Smooth muscle cell (in vitro differentiated cells): ENCODE measurements around the gene NFIA. TPM values are rescaled to one million over a fixed set of nuclear protein-coding genes. Genes with fewer than 3 reads are reported as not detected.

Experiments
- DNase-seq: peaks from one replicate; lab custom pipeline; 2025; ENCODE audit not compliant: unreplicated experiment; lab: John Stamatoyannopoulos, UW
- H2AFZ ChIP-seq: fragments of 200-600 bp; sonication (generic); 2 replicates; pipeline ENCODE4 v1.6.0; 2016; ENCODE audit warnings: antibody characterized with exemption, low read depth, mild to moderate bottlenecking
- H3F3A ChIP-seq: fragments of 200-600 bp; sonication (generic); 2 replicates; pipeline ENCODE4 v1.6.0; 2017; ENCODE audit warnings: antibody characterized with exemption, low read depth
- H3K27ac ChIP-seq: fragments of 200-600 bp; sonication (generic); 2 replicates; pipeline ENCODE4 v1.5.1; 2016; ENCODE audit warnings: low read depth, mild to moderate bottlenecking
- H3K27me3 ChIP-seq: fragments of 200-600 bp; sonication (generic); 2 replicates; pipeline ENCODE4 v1.6.1; 2016; ENCODE audit warnings: low read depth, mild to moderate bottlenecking
- H3K36me3 ChIP-seq: fragments of 200-600 bp; sonication (generic); 2 replicates; pipeline ENCODE4 v1.5.1; 2016; ENCODE audit warnings: low read depth
- H3K4me1 ChIP-seq: fragments of 200-600 bp; sonication (generic); 2 replicates; pipeline ENCODE4 v1.5.1; 2016; ENCODE audit warnings: low read depth
- H3K4me2 ChIP-seq: fragments of 200-600 bp; sonication (generic); 2 replicates; pipeline ENCODE4 v1.6.0; 2016; ENCODE audit warnings: mild to moderate bottlenecking
- H3K4me3 ChIP-seq: fragments of 200-600 bp; sonication (generic); 2 replicates; pipeline ENCODE4 v1.5.1; 2016; ENCODE audit warnings: mild to moderate bottlenecking
- H3K79me2 ChIP-seq: fragments of 200-600 bp; sonication (generic); 2 replicates; pipeline ENCODE4 v1.6.0; 2016; ENCODE audit warnings: low read depth, mild to moderate bottlenecking
- H3K9ac ChIP-seq: fragments of 200-600 bp; sonication (generic); 2 replicates; pipeline ENCODE4 v1.6.0; 2016; ENCODE audit warnings: low read depth
- H3K9me3 ChIP-seq: fragments of 200-600 bp; sonication (generic); replicated peaks from 2 replicates; pipeline ENCODE4 v1.5.1; 2016; ENCODE audit warnings: low read depth
- H4K20me1 ChIP-seq: fragments of 200-600 bp; sonication (generic); 2 replicates; pipeline ENCODE4 v1.6.0; 2016; ENCODE audit warnings: low read depth
- CTCF ChIP-seq: fragments of 200-600 bp; sonication (generic); IDR thresholded peaks from 2 replicates; pipeline ENCODE4 v1.5.1; 2017; ENCODE audit warnings: borderline replicate concordance, mild to moderate bottlenecking, antibody characterized with exemption; ENCODE audit not compliant: insufficient read depth, poor library complexity, severe bottlenecking
- WGBS: methylation state at CpG from one replicate; pipeline ENCODE4 v1.1.7; 2016; ENCODE audit warnings: low lambda C conversion rate; 5-methylcytosine and 5-hydroxymethylcytosine counted together
- polyA plus RNA-seq: library from polyadenylated mRNA; unstranded; fragments of >200 nt; fragmentation: Nextera tagmentation; extraction: Ambion mirVana; gene quantifications from 2 replicates; pipeline ENCODE4 v1.2.1, GENCODE V29; 2016
- total RNA-seq: library from RNA; depleted of rRNA; stranded (reverse); fragments of >200 nt; gene quantifications from 2 replicates; pipeline ENCODE4 v1.2.3, GENCODE V29; 2014

NFIA gene
- total and polyA plus RNA-seq, 2 experiments from 2014 or later, result 5.0 to 6.2 TPM

GRCh38 chr1:61226791-61227567, 144.6 kb downstream of the NFIA start:
- H2AFZ ChIP-seq, result no peak overlapping the region
- DNase-seq, result no peak

GRCh38 chr1:61227857-61228550, 145.6 kb downstream of the NFIA start:
- Histone ChIP-seq H3K9me3 (no peaks in the 10 kb centered on the region), H3K4me2 (no peak overlapping the region), H3K4me1 (no peaks in the 10 kb centered on the region), H3K79me2 (no peaks in the 10 kb centered on the region), H4K20me1 (no peaks in the 10 kb centered on the region), H3K27ac (no peak overlapping the region), H3K9ac (no peak overlapping the region), H3K4me3 (no peak overlapping the region), H3K36me3 (no peaks in the 10 kb centered on the region), H3F3A (no peaks in the 10 kb centered on the region), H2AFZ (no peak overlapping the region), H3K27me3 (no peaks in the 10 kb centered on the region)
- TF ChIP-seq CTCF, result no peak
- no peak for DNase-seq
- 81% methylated on average over 4 of the region's 4 CpGs for WGBS

More at GRCh38 chr1:61226791-61227567, 144.6 kb downstream of the NFIA start:
- Histone ChIP-seq H3K36me3 (no peaks in the 10 kb centered on the region), H3K27me3 (no peaks in the 10 kb centered on the region), H3K9me3 (no peaks in the 10 kb centered on the region), H3K4me3 (no peak overlapping the region), H3K79me2 (no peaks in the 10 kb centered on the region), H4K20me1 (no peaks in the 10 kb centered on the region), H3K9ac (no peak overlapping the region), H3K4me2 (no peak overlapping the region), H3K27ac (no peak overlapping the region), H3F3A (no peaks in the 10 kb centered on the region), H3K4me1 (no peaks in the 10 kb centered on the region)
- no peak for TF ChIP-seq CTCF
- 92% methylated on average over 12 of the region's 12 CpGs for WGBS

- no peak for DNase-seq
- no peak overlapping the region for H3K4me3 ChIP-seq
- H3K36me3 ChIP-seq, result no peaks in the 10 kb centered on the region
- H4K20me1 ChIP-seq, result no peaks in the 10 kb centered on the region
- no peaks in the 10 kb centered on the region for H3F3A ChIP-seq
- H2AFZ ChIP-seq, result no peak overlapping the region
- H3K9me3 ChIP-seq, result no peaks in the 10 kb centered on the region
- WGBS, result 85% methylated on average over 3 of the region's 3 CpGs
- no peak overlapping the region for H3K9ac ChIP-seq
- no peak overlapping the region for H3K27ac ChIP-seq
- no peak for TF ChIP-seq CTCF
- no peaks in the 10 kb centered on the region for H3K4me1 ChIP-seq
- H3K4me2 ChIP-seq, result no peak overlapping the region
- H3K27me3 ChIP-seq, result no peaks in the 10 kb centered on the region
- H3K79me2 ChIP-seq, result no peaks in the 10 kb centered on the region
These were observed 148.2 kb downstream of the NFIA start for GRCh38 chr1:61230523-61230922.
